ENCODE results near the gene NARF.

Gene NARF

GRCh38 chr17:82412535-82413520, 45.7 kb upstream of the NARF start:
- Histone ChIP-seq H3K4me1 (peaks cover 14% of the 10 kb centered on the region), H3K4me2 (ENCODE audit: low read length) (no peak overlapping the region), H2AFZ (no peak overlapping the region), H3K9ac (no peak overlapping the region), H3K36me3 (ENCODE audit: control insufficient read depth, insufficient read depth, low read length) (no peaks in the 10 kb centered on the region), H3K4me3 (ENCODE audit: low read depth, low read length) (no peak overlapping the region), H3K27ac (no peak overlapping the region), H3K9me3 (ENCODE audit: control insufficient read depth, low read length) (no peaks in the 10 kb centered on the region), H3K79me2 (peaks cover 39% of the 10 kb centered on the region), H3K27me3 (ENCODE audit: control insufficient read depth, insufficient read depth, low read length) (no peaks in the 10 kb centered on the region)
- no peak for TF ChIP-seq CTCF (IDR thresholded peaks at IDR 0.05)

- H3K79me2 ChIP-seq, result peaks cover 24% of the 10 kb centered on the region
- H3K9ac ChIP-seq, result no peak overlapping the region
- no peaks in the 10 kb centered on the region for H3K27me3 ChIP-seq (ENCODE audit: control insufficient read depth, insufficient read depth, low read length)
- peak; percentile 49 for TF ChIP-seq CTCF (IDR thresholded peaks at IDR 0.05)
- no peaks in the 10 kb centered on the region for H3K9me3 ChIP-seq (ENCODE audit: control insufficient read depth, low read length)
- peak overlapping the region; percentile 72 for H3K27ac ChIP-seq
- H3K4me1 ChIP-seq, result peaks cover 16% of the 10 kb centered on the region
- H3K4me2 ChIP-seq (ENCODE audit: low read length), result peak overlapping the region; percentile 3
- H2AFZ ChIP-seq, result peak overlapping the region; percentile 56
- H3K36me3 ChIP-seq (ENCODE audit: control insufficient read depth, insufficient read depth, low read length), result no peaks in the 10 kb centered on the region
- no peak overlapping the region for H3K4me3 ChIP-seq (ENCODE audit: low read depth, low read length)
These were observed 43.8 kb upstream of the NARF start for GRCh38 chr17:82414548-82415281.

- Histone ChIP-seq H2AFZ (no peak overlapping the region), H3K79me2 (peaks cover 18% of the 10 kb centered on the region), H3K27ac (peak overlapping the region; percentile 72), H3K9ac (no peak overlapping the region), H3K4me1 (peaks cover 17% of the 10 kb centered on the region), H3K4me3 (ENCODE audit: low read depth, low read length) (no peak overlapping the region), H3K4me2 (ENCODE audit: low read length) (no peak overlapping the region), H3K27me3 (ENCODE audit: control insufficient read depth, insufficient read depth, low read length) (no peaks in the 10 kb centered on the region), H3K36me3 (ENCODE audit: control insufficient read depth, insufficient read depth, low read length) (no peaks in the 10 kb centered on the region), H3K9me3 (ENCODE audit: control insufficient read depth, low read length) (no peaks in the 10 kb centered on the region)
- no peak for TF ChIP-seq CTCF (IDR thresholded peaks at IDR 0.05)
These were observed 43.2 kb upstream of the NARF start for GRCh38 chr17:82415336-82415735.

- Histone ChIP-seq H3K9ac (no peak overlapping the region), H3K27me3 (ENCODE audit: control insufficient read depth, insufficient read depth, low read length) (no peaks in the 10 kb centered on the region), H3K79me2 (peaks cover 16% of the 10 kb centered on the region), H3K4me2 (ENCODE audit: low read length) (no peak overlapping the region), H2AFZ (no peak overlapping the region), H3K36me3 (ENCODE audit: control insufficient read depth, insufficient read depth, low read length) (no peaks in the 10 kb centered on the region), H3K9me3 (ENCODE audit: control insufficient read depth, low read length) (no peaks in the 10 kb centered on the region), H3K27ac (no peak overlapping the region), H3K4me1 (peaks cover 17% of the 10 kb centered on the region), H3K4me3 (ENCODE audit: low read depth, low read length) (no peak overlapping the region)
- TF ChIP-seq CTCF (IDR thresholded peaks at IDR 0.05), result no peak
These were observed 42.8 kb upstream of the NARF start for GRCh38 chr17:82415786-82416185.
